GM21367 (cell line): ENCODE data around the gene LPIN1.
"Not testable (repeated sequence)": the region's sequence is repeated elsewhere in the genome, so short reads cannot be mapped to it uniquely, and the experiment has no call there.

Source experiments
- ATAC-seq: cut with Tn5 transposase; IDR thresholded peaks from one replicate; pipeline ENCODE4 v1.9.1; 2021; ENCODE audit not compliant: unreplicated experiment

Gene LPIN1

GRCh38 chr2:11807156-11808015 lies 61.0 kb downstream of the LPIN1 start:
- no peak for ATAC-seq

GRCh38 chr2:11808016-11808400 lies 61.6 kb downstream of the LPIN1 start:
- no peak for ATAC-seq

- no peak for ATAC-seq
These were observed 63.3 kb downstream of the LPIN1 start for GRCh38 chr2:11809586-11810236.

- ATAC-seq = no peak
These were observed 64.0 kb downstream of the LPIN1 start for GRCh38 chr2:11810237-11810977.

- ATAC-seq = no peak
These were observed 64.7 kb downstream of the LPIN1 start for GRCh38 chr2:11811036-11811654.

- ATAC-seq = no peak
These were observed 66.2 kb downstream of the LPIN1 start for GRCh38 chr2:11812466-11813248.

- ATAC-seq = not testable (repeated sequence)
These were observed 66.9 kb downstream of the LPIN1 start for GRCh38 chr2:11813345-11813744.

GRCh38 chr2:11813951-11814350 lies 67.5 kb downstream of the LPIN1 start:
- no peak for ATAC-seq

GRCh38 chr2:11814979-11815510 lies 68.6 kb downstream of the LPIN1 start:
- ATAC-seq = no peak

- ATAC-seq = not testable (repeated sequence)
These were observed 70.5 kb downstream of the LPIN1 start for GRCh38 chr2:11816935-11817334.

GRCh38 chr2:11819235-11819729 lies 72.8 kb downstream of the LPIN1 start:
- no peak for ATAC-seq

- ATAC-seq = no peak
These were observed 74.2 kb downstream of the LPIN1 start for GRCh38 chr2:11820650-11821049.

- no peak for ATAC-seq
These were observed 75.3 kb downstream of the LPIN1 start for GRCh38 chr2:11821705-11822104.

- not testable (repeated sequence) for ATAC-seq
These were observed 75.9 kb downstream of the LPIN1 start for GRCh38 chr2:11822359-11822745.

- no peak for ATAC-seq
These were observed 76.5 kb downstream of the LPIN1 start for GRCh38 chr2:11822746-11823451.

- ATAC-seq = no peak
These were observed 78.7 kb downstream of the LPIN1 start for GRCh38 chr2:11824901-11825828.

GRCh38 chr2:11827547-11827946 lies 81.1 kb downstream of the LPIN1 start:
- peak; percentile 28 for ATAC-seq

GRCh38 chr2:11828933-11829323 lies 82.5 kb downstream of the LPIN1 start:
- no peak for ATAC-seq
